HCT116 (cell line): ENCODE data around the gene COG2. TPM values are rescaled to one million over a fixed set of nuclear protein-coding genes. Genes with fewer than 3 reads are reported as not detected.

Source experiments
- ATAC-seq: fragments of 200-7000 bp; cut with Tn5 transposase; 2 replicates; pipeline ENCODE4 v1.9.1; 2020; ENCODE audit warnings: mild to moderate bottlenecking, moderate library complexity
- BruUV-seq: library from RNA; stranded (reverse); fragments of 400-500 nt; replicated peaks from 2 replicates; lab custom pipeline; 2021; lab: Mats Ljungman, UMichigan
- CTCF ChIA-PET: fragments of 300-600 bp; sonication (Branson Sonifier 250); formaldehyde crosslinking; loops from one replicate; lab custom pipeline; 2021; ENCODE audit warnings: antibody characterized with exemption; lab: Charles Lee
- POLR2A ChIA-PET: fragments of 300-600, 350-600 bp; sonication (Branson Sonifier 250); formaldehyde crosslinking; loops from one replicate; lab custom pipeline; 2021; ENCODE audit warnings: antibody characterized with exemption; lab: Charles Lee
- RAD21 ChIA-PET, 2 experiments: fragments of 300-600 bp; sonication (Branson Sonifier 250); formaldehyde crosslinking; loops; one replicate each; lab custom pipeline; 2023; ENCODE audit warnings: low total read pairs in 2 of 2; ENCODE audit not compliant: uncharacterized antibody in 2 of 2, unreplicated experiment in 2 of 2, low non-redundant PET in 1 of 2; lab: Charles Lee
- DNase-seq: peaks from one replicate; pipeline ENCODE4 v3.0.0-alpha.2; 2010; ENCODE audit warnings: low read depth, low spot score
- H2AFZ ChIP-seq: fragments of 200-600 bp; shearing (Covaris generic), sonication (generic); 2 replicates; pipeline ENCODE4 v1.6.1; 2017; ENCODE audit warnings: low read depth, mixed run types, mixed read lengths, antibody characterized with exemption, low read length; ENCODE audit not compliant: poor library complexity, severe bottlenecking
- H3K27ac ChIP-seq: 2 replicates; pipeline ENCODE4 v1.5.1; 2012; ENCODE audit warnings: low read depth, low read length
- H3K27me3 ChIP-seq: fragments of 200-600 bp; sonication (generic); 2 replicates; pipeline ENCODE4 v1.6.1; 2016; ENCODE audit warnings: mixed run types, low read length, mixed read lengths; ENCODE audit not compliant: insufficient read depth
- H3K36me3 ChIP-seq, 2 experiments: fragments of 200-500 bp in 1 of 2; fragments of 200-600 bp in 1 of 2; sonication (Bioruptor generic) in 1 of 2; sonication (generic) in 1 of 2; 2 replicates each; pipeline versions ENCODE4 v1.5.1 to v1.6.1; 2014 to 2016; ENCODE audit warnings: low read length in 2 of 2, inconsistent platforms in 1 of 2, mixed read lengths in 1 of 2, mixed run types in 1 of 2; ENCODE audit not compliant: insufficient read depth in 2 of 2, control insufficient read depth in 1 of 2
- H3K4me1 ChIP-seq, 2 experiments: fragments of 200-600 bp in 1 of 2; sonication (generic) in 1 of 2; 2 replicates each; pipeline versions ENCODE4 v1.5.1 to v1.6.1; 2012 to 2017; ENCODE audit warnings: low read length in 2 of 2, inconsistent platforms in 1 of 2, mild to moderate bottlenecking in 1 of 2, mixed read lengths in 1 of 2, mixed run types in 1 of 2, moderate library complexity in 1 of 2; ENCODE audit not compliant: insufficient read depth in 2 of 2, control insufficient read depth in 1 of 2
- H3K4me2 ChIP-seq: fragments of 200-600 bp; sonication (generic); 2 replicates; pipeline ENCODE4 v1.6.1; 2017; ENCODE audit warnings: mixed run types, low read length, mixed read lengths
- H3K4me3 ChIP-seq, 2 experiments: fragments of 200-600 bp in 1 of 2; sonication (generic) in 1 of 2; replicated peaks in 1 of 2; 2 replicates each; pipeline ENCODE4 v1.5.1; 2011 to 2016; ENCODE audit warnings: low read length in 2 of 2, control low read depth in 1 of 2, low read depth in 1 of 2, mild to moderate bottlenecking in 1 of 2, mixed read lengths in 1 of 2, mixed run types in 1 of 2
- H3K79me2 ChIP-seq: fragments of 200-600 bp; sonication (generic); 2 replicates; pipeline ENCODE4 v1.6.1; 2017; ENCODE audit warnings: mild to moderate bottlenecking, mixed run types, low read length, moderate library complexity, mixed read lengths; ENCODE audit not compliant: insufficient read depth
- H3K9ac ChIP-seq: fragments of 200-600 bp; sonication (generic); 2 replicates; pipeline ENCODE4 v1.6.1; 2016; ENCODE audit warnings: low read length, mixed read lengths
- H3K9me2 ChIP-seq: fragments of 200-600 bp; sonication (generic), shearing (Covaris generic); 2 replicates; pipeline ENCODE4 v1.6.1; 2017; ENCODE audit warnings: mixed run types, mild to moderate bottlenecking, moderate library complexity; ENCODE audit not compliant: insufficient read depth
- H3K9me3 ChIP-seq, 2 experiments: fragments of 200-500 bp in 1 of 2; fragments of 200-600 bp in 1 of 2; sonication (Bioruptor generic) in 1 of 2; sonication (generic) in 1 of 2; 2 replicates each; pipeline ENCODE4 v1.6.1; 2014 to 2017; ENCODE audit warnings: low read length in 2 of 2, mixed read lengths in 2 of 2, inconsistent platforms in 1 of 2, low read depth in 1 of 2, mild to moderate bottlenecking in 1 of 2, mixed run types in 1 of 2, moderate library complexity in 1 of 2; ENCODE audit not compliant: control insufficient read depth in 1 of 2, insufficient read depth in 1 of 2
- H4K20me1 ChIP-seq: fragments of 200-600 bp; sonication (generic), shearing (Covaris generic); 2 replicates; pipeline ENCODE4 v1.6.1; 2017; ENCODE audit warnings: mixed run types, mild to moderate bottlenecking, moderate library complexity; ENCODE audit not compliant: insufficient read depth
- EGR1 ChIP-seq: IDR thresholded peaks from 2 replicates; pipeline ENCODE4 v1.6.1; 2012; ENCODE audit warnings: low read depth
- ELF1 ChIP-seq: IDR thresholded peaks from 2 replicates; pipeline ENCODE4 v1.6.1; 2012; ENCODE audit warnings: low read depth, borderline replicate concordance
- EZH2 ChIP-seq: fragments of 200-600 bp; sonication (generic); IDR thresholded peaks from 2 replicates; pipeline ENCODE4 v1.6.1; 2017; ENCODE audit warnings: antibody characterized with exemption, mixed run types
- EZH2phosphoT487 ChIP-seq: fragments of 200-600 bp; IDR thresholded peaks from 2 replicates; pipeline ENCODE4 v1.6.1; 2018; ENCODE audit warnings: antibody characterized with exemption, borderline replicate concordance
- FOSL1 ChIP-seq: IDR thresholded peaks from 2 replicates; pipeline ENCODE4 v1.6.1; 2012; ENCODE audit warnings: low read depth
- JUND ChIP-seq: IDR thresholded peaks from 2 replicates; pipeline ENCODE4 v1.6.1; 2012
- POLR2AphosphoS5 ChIP-seq: IDR thresholded peaks from 2 replicates; pipeline ENCODE4 v1.6.1; 2011; ENCODE audit warnings: mild to moderate bottlenecking, low read depth, low read length, moderate library complexity
- RAD21 ChIP-seq: IDR thresholded peaks from 2 replicates; pipeline ENCODE4 v1.6.1; 2012; ENCODE audit warnings: low read depth, mild to moderate bottlenecking
- SIN3A ChIP-seq: IDR thresholded peaks from 2 replicates; pipeline ENCODE4 v1.6.1; 2012; ENCODE audit warnings: low read depth
- TCF7L2 ChIP-seq: IDR thresholded peaks from 2 replicates; pipeline ENCODE4 v1.7.0; 2011; ENCODE audit warnings: borderline replicate concordance, inconsistent platforms; ENCODE audit not compliant: insufficient read depth, insufficient read length; ENCODE audit errors: extremely low read depth
- ZFX ChIP-seq: fragments of 450-650 bp; IDR thresholded peaks from 2 replicates; pipeline ENCODE4 v1.6.1; 2017
- intact Hi-C: fragments of 100-400 bp; cut with micrococcal nuclease; formaldehyde crosslinking; loops from 2 replicates; pipeline ENCODE4 v1.10.0; 2022
- total RNA-seq: library from RNA; stranded (reverse); gene quantifications from one replicate; pipeline ENCODE4 v1.2.1, GENCODE V29; 2021; ENCODE audit not compliant: unreplicated experiment
- TF ChIP-seq, protein P1 (sequence below): IDR thresholded peaks from 2 replicates; pipeline ENCODE4 v1.6.1; 2011; ENCODE audit warnings: mild to moderate bottlenecking, low read length, moderate library complexity; ENCODE audit not compliant: insufficient replicate concordance; ENCODE audit errors: extremely low read depth
- TF ChIP-seq, protein P2 (sequence below): IDR thresholded peaks from 2 replicates; pipeline ENCODE4 v1.6.1; 2012
- TF ChIP-seq, protein P3 (sequence below), 3 experiments: fragments of 200-600 bp in 1 of 3; sonication (generic) in 1 of 3; IDR thresholded peaks in 2 of 3; conservative IDR thresholded peaks in 1 of 3; 2 replicates each; pipeline ENCODE4 v1.5.1; 2012 to 2017; ENCODE audit warnings: low read depth in 2 of 3, low read length in 2 of 3, antibody characterized with exemption in 1 of 3, borderline replicate concordance in 1 of 3, control low read depth in 1 of 3, mild to moderate bottlenecking in 1 of 3, mixed read lengths in 1 of 3, mixed run types in 1 of 3, moderate library complexity in 1 of 3; ENCODE audit not compliant: insufficient read depth in 1 of 3

COG2 gene
- total RNA-seq, 1 experiment from 2014 or later, result 28.6 TPM

DNA sequence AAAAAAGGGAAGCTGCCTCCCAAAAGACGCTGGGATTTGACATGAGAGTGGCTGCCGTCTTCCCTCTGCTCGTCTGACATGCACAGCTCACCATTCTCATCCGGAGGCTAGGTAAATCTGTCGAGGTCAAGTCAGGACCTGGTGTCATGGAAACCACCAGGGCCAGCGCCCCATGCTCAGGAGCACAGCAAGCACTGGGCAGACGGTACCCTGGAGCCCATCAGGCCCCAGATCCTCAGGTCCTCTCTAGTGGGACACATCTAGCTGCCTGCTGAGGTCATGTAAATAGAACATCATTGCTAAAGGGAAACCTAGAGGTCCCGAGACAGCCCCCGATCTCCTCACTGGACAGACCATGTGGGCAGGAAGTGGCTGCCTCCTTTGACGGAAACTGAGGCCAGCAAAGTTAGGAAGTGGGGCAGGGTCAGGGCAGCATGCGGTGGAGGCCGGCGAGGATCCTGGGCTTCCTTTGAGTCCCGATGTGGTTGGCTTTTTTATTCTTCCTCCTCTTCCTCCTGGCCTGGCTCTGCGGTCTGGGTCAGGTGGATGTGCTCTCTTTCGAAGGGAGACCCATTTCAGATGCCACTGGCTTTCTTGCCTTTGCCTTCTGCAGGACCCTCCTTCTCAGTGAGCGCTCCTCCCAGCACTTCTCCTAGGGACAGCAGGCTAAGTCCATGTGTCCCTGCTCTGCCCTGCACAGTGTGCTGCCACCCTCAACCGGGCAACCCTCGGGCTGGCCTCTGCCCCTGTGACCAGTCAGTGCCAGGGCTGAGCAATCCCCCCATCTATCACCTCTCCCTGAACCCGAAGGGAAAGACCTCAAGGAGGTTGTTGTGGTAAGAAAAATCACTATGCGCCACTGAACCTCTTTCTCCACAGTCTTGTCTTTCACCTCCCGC lies 65.7 kb downstream of the COG2 start:
- Histone ChIP-seq H2AFZ (no peak overlapping the region), H3K9me3 (no peaks in the 10 kb centered on the region), H3K9me2 (no peaks in the 10 kb centered on the region), H3K4me1 (peaks cover 7 to 8% of the 10 kb centered on the region in 2 experiments), H3K9ac (no peak overlapping the region), H4K20me1 (no peaks in the 10 kb centered on the region), H3K4me3 (no peak overlapping the region), H3K27me3 (no peaks in the 10 kb centered on the region), H3K79me2 (no peaks in the 10 kb centered on the region), H3K27ac (no peak overlapping the region), H3K4me2 (no peak overlapping the region), H3K36me3 (no peaks in the 10 kb centered on the region)
- TF ChIP-seq, protein P1, sequence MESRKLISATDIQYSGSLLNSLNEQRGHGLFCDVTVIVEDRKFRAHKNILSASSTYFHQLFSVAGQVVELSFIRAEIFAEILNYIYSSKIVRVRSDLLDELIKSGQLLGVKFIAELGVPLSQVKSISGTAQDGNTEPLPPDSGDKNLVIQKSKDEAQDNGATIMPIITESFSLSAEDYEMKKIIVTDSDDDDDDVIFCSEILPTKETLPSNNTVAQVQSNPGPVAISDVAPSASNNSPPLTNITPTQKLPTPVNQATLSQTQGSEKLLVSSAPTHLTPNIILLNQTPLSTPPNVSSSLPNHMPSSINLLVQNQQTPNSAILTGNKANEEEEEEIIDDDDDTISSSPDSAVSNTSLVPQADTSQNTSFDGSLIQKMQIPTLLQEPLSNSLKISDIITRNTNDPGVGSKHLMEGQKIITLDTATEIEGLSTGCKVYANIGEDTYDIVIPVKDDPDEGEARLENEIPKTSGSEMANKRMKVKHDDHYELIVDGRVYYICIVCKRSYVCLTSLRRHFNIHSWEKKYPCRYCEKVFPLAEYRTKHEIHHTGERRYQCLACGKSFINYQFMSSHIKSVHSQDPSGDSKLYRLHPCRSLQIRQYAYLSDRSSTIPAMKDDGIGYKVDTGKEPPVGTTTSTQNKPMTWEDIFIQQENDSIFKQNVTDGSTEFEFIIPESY, result no peak
- TF ChIP-seq FOSL1, result no peak
- no peak for TF ChIP-seq TCF7L2
- TF ChIP-seq JUND, result no peak
- TF ChIP-seq ZFX, result no peak
- TF ChIP-seq, protein P2, sequence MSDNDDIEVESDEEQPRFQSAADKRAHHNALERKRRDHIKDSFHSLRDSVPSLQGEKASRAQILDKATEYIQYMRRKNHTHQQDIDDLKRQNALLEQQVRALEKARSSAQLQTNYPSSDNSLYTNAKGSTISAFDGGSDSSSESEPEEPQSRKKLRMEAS, result no peak
- TF ChIP-seq RAD21, result no peak
- no peak for TF ChIP-seq EZH2
- no peak for TF ChIP-seq POLR2AphosphoS5
- no peak for TF ChIP-seq EZH2phosphoT487
- no peak for TF ChIP-seq SIN3A
- no peak for TF ChIP-seq ELF1
- TF ChIP-seq EGR1, result no peak
- TF ChIP-seq, protein P3, sequence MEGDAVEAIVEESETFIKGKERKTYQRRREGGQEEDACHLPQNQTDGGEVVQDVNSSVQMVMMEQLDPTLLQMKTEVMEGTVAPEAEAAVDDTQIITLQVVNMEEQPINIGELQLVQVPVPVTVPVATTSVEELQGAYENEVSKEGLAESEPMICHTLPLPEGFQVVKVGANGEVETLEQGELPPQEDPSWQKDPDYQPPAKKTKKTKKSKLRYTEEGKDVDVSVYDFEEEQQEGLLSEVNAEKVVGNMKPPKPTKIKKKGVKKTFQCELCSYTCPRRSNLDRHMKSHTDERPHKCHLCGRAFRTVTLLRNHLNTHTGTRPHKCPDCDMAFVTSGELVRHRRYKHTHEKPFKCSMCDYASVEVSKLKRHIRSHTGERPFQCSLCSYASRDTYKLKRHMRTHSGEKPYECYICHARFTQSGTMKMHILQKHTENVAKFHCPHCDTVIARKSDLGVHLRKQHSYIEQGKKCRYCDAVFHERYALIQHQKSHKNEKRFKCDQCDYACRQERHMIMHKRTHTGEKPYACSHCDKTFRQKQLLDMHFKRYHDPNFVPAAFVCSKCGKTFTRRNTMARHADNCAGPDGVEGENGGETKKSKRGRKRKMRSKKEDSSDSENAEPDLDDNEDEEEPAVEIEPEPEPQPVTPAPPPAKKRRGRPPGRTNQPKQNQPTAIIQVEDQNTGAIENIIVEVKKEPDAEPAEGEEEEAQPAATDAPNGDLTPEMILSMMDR (IDR thresholded peaks at IDR 0.05 in 2 of 3, conservative IDR thresholded peaks at IDR 0.05 in 1 of 3; ENCODE audit: borderline replicate concordance in 1 of 3, insufficient read depth in 1 of 3, low read depth in 2 of 3, low read length in 2 of 3), result no peak
- DNase-seq, result no peak
- BruUV-seq, result no TSS peak
- ChIA-PET CTCF (no interaction called here), POLR2A (no interaction called here), RAD21 (no interaction called here)
- no peak for ATAC-seq
- intact Hi-C loops, result no loop called here
